Body of pancreas (tissue), 4 donors: Measurements from ENCODE around the gene OR51L1.

Source experiments
- CTCF ChIP-seq, 7 experiments: fragments of 450-650 bp in 4 of 7; fragments of 200-600 bp in 3 of 7; sonication (generic) in 3 of 7; IDR thresholded peaks; one replicate each; pipeline ENCODE4 v1.5.1; 2016 to 2019; ENCODE audit warnings: antibody characterized with exemption in 7 of 7
- POLR2A ChIP-seq, 3 donors: fragments of 450-650 bp; IDR thresholded peaks; one replicate each; pipeline ENCODE4 v1.6.1; 2016; ENCODE audit warnings: antibody characterized with exemption in 3 of 3, mild to moderate bottlenecking in 2 of 3

GRCh38 chr11:4960877-4961276, 33.8 kb upstream of the OR51L1 start:
- TF ChIP-seq CTCF (IDR thresholded peaks at IDR 0.05) (no peak), POLR2A (IDR thresholded peaks at IDR 0.05) (no peak)
